Stimulated activated CD4-positive, alpha-beta T cell treated with anti-CD3 and anti-CD28 coated beads, Interleukin-15, amount 100 ng/mL, for 48 hours (primary cell): ENCODE measurements around the gene TTC13.
"Not testable (repeated sequence)": the region's sequence is repeated elsewhere in the genome, so short reads cannot be mapped to it uniquely, and the experiment has no call there.

Experiments used
- DNase-seq, 2 donors: peaks; one replicate each; pipeline ENCODE4 v3.0.0-alpha.2; 2020; ENCODE audit warnings: low read depth in 2 of 2

Gene TTC13

DNA sequence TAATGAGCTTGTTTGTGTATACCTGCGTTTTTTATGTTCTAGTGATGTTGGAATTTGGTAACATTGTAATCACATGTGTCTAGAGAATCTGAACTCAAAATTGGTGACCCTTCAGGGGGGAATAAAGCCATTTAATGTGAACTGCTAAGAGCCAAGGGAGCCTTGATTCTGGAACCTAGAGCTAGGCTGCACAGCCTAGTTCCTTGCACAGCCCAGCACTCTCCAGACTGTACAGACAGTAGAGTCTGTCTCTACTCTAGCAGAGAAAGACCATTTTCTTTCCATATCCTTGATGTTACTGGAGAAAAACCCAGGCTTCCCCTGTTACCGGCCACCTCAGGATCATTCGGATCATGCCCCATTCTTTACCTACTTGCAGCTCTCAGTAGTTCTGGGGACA, 8.8 kb upstream of the TTC13 start:
- DNase-seq: no peak

DNA sequence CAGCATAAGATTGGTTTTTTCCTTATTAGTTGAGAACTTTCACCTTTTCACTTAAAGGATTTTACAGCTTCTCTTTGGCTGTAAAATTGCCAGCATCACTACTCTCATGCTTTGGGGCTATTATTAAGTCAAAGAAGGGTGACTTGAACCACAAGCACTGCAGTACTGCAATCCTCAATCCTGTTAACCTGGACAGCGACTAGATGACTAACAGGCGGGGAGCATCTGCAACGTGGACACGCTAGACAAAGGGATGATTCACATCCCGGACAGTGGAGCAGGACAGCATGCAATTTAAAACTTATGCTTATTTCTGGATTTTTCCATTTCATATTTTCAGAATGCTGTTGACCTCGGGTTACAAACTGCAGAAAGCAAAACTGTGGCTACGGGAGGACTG, 8.3 kb upstream of the TTC13 start:
- DNase-seq: no peak

DNA sequence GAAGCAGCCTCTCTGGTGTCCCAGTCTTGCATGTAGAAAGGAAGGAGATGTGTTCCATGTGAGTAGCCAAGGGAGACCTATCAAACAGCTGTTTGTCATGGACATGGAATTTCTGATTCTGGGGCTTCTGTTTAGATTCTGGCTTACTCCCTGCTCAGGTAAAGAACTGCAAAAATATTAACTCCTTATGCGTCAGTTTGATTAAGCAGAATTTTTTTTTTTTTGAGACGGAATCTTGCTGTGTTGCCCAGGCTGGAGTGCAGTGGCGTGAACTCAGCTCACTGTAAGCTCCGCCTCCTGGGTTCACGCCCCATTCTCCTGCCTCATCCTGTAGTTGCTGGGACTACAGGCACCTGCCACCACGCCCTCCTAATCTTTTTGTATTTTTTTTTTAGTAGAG, 7.0 kb upstream of the TTC13 start:
- DNase-seq: no peak

DNA sequence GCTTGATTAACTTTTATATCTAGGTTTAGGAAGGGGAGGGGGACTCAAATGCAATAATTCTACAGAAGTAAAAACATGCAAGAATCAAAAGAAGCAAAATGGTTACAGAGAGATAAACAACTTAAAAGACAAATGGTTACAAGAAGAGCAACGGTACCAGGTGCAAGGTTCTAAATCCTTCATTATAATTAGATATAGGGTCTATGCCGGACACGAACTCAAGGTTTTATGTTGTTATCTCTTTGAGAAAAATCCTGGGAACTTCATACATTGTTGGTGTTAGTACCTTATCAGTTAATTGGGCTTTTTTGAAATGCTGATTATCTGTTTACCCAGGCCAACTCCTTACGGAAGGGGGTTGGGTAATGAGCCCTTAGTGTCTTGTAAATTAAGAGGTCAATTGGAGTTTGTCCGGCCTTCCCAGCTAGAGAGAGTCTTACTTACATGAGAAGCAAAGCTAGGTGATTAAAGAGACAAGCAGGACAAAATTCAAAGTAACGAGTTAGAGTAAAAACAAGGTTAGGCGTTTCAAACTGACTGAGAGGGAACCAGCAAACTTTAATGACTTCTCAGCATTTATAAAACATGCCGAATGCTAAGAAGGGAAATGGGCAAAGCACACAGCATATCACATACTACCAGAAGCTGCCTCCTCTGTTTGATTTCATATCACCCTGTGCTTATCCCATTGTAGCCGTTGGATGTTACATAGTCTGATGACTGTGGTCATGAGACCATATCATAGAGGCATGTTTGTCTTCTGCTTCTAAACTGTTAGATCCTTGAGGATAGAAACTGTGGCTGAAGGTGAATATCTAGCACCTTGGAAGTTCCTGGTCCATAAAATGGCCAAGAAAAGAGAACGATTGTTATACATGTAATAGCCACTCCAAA, 6.2 kb upstream of the TTC13 start:
- not testable (repeated sequence) for DNase-seq

DNA sequence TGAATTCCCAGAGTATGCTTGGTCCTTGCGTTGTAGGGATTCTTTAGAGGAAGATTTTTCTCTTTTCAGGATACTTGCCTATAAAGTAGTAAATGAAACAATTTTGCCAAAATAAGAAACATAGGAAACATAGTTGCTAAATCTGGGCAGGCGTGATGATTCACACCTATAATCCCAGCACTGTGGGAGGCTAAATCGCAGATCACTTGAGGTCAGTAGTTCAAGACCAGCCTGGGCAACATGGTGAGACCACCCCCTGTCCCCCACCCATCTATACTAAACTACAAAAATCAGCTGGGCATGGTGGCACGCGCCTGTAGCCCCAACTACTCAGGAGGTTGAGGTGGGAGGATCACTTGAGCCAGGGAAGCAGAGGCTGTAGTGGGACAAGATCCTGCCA, 5.2 kb upstream of the TTC13 start:
- no peak for DNase-seq

DNA sequence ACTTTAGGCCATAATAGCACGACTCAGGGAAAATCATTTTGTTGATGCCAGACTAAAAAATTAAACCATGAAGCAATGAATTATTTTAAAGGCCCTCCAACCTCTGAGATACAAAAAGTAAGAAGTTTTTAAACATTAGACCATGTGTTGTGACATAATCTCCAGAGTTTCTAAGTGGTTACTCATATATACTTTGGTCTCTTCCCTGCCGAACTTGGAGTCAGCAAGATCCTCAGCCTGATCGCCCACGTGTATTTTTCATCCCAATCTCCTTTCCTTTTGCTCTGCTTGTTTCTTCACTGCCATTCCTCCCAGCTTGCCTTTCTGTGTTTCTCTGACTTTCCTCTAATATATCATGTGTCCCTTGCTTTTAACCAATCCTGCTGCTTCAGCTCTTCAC, 4.0 kb upstream of the TTC13 start:
- no peak for DNase-seq

DNA sequence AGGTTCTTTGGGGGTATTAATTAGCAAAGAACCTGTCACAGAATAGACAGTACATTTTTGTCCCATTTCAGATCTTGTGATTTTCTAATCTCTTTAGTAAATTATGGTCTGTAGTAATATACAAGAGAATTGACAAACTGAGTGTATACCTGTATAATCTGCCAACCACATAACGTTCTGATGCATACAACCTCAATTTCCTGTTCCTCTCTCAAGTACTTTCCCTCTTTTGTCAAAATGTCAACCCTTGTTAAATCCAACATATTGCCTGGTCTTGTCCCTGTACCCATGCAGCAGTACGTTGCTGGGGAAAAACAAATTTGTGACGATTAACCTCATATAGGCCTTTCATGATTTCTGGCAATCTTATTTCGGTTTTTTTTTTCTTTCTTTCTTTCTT, 1.3 kb upstream of the TTC13 start:
- no peak for DNase-seq

DNA sequence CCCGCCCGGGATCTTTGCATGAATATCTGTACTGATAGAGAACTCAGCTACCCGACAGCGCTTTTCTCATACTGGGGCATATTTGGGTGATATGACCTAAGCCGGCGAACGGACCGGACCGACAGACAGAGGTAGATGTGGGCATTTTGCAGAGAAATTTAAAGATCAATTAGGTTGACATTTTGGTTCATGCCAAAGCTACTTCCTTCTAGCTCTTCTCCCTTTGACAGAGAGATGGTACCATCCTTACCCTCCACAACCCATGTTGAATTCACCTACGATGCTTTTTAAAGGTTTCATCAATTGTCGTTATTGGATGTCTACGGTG, 692 bp upstream of the TTC13 start:
- no peak for DNase-seq

DNA sequence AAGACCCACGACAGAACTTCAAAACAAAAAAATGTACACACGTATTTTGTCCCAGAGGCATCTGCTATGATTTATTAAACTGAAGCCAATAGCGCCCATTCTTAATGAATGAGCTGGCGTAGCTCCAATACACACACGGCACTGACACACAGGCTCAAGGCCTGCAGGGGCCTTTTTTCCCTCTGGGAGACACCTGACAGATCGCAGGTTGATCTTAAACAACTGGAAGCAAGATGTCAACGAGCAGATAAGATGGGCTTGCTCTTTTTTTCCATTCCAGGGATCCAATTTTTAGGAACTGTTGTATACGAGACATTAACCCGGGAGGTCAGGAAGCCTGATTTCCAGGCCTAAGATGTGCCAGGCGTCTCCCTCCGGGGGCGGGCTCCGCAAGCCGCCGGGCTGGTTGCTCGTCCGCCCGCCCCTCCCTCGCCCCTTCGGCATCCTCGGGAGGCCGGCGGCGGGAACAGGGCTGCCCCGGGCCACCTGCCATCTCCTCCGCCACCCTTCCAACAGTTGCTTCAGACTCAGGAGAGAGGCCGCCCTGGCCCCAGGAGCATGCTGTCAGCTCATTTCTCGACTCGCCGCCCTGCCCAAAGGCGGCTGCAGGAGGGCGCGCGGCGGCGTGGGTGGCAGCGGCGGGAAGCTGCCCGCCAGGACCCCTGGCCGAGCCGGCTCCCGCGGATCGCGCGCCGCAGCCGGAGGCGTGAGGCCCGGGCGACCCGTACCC, 735 bp downstream of the TTC13 start:
- DNase-seq: peak in 1 of 2 donors; percentile 11

DNA sequence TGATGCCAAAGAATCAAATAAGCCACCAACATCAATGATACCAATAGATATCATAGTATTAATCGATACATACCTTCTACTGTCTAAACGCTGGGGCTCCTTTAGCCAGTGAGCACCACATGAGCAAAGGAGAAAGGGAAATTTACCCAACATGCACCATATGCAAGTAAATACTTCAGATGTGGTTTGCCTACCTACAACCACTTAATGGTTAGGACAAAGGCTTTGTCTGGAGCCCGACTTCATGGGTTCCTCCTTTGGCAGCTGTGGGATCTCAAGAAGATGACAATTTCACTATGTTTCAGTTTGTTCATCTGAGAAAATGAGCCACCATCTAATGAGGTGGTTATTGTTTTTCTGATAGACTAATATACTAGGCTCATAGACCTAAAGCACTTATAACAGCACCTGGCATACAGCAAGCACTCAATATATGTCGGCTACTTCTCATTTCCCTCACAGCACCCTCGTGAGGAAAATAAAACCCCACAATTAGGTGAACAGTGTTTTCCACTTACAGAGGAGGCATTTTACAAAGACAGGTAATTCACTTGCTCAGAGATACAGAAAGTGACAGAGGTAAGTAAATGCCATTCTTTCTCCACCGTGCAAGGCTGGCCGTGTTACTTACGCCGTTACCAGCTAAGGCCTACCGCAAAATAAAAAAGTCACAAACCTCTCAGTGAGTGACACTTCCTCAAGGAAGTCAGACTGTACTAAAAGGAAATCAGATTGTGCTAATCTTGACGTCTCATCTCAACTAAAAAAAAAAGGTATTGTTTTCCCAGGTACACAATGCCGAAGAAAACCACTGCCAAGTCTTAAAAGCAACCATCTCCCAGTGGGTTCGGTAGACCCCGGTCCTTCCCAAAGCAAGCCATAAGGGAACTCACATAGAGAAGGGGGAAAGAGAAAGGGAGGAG, 1.6 kb downstream of the TTC13 start:
- DNase-seq: no peak

DNA sequence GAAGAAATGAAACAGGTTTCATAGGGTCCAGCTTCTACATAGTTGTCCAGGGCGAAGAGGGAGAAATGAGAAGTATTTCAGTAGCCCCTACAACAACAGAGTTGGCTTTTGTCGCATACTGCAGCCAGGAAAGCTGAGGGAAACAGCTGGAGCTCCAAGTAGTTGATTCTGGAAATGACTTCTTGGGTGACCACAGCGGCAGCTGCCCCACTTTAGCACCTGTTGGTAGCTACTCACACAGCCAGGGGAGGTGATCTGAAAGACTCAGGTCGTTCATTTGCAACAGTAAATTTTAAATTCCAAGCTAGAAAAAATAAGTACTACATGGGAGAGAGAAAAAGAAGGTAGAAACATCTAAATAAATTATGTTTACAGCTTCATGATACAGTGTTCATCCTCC, 2.3 kb downstream of the TTC13 start:
- DNase-seq: no peak

DNA sequence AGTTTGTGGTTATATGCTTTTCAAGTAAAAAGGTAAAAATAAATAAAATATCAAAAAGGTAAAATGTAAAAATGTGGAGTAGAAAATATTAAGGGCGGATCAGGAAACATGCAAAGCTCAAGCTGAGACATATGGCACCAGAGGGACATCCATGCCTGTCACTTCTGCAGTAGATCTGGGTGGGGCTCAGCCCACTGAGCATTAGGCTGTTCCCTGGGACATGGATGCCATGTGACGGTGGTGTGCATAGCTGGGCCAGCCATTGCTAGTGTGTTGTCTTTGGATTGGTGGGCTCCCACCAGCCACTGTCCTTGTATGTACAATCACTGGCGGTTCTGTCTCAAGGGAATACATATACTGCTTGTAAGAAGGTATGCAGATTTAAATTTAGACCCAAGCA, 3.0 kb downstream of the TTC13 start:
- no peak for DNase-seq

DNA sequence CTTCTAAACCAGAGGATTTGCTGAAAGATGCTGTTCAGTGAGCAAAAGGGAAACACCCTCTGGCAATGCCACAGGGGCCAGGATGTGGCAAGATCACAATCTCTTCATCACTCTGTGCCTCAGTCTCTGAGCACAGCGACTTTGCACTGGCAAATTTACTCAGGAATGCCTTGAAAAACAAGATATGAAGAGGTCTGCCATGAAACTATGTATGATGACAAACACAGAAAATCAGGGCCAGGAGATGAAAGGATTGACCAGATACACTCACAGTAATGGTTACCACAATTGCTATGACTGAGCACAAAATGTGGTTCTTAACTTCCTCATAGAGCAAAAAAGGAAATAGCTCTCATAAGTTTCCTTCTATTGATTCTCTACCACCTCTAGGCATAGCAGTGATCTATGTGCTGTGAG, 5.8 kb downstream of the TTC13 start:
- peak; percentile 35 to 41 for DNase-seq

DNA sequence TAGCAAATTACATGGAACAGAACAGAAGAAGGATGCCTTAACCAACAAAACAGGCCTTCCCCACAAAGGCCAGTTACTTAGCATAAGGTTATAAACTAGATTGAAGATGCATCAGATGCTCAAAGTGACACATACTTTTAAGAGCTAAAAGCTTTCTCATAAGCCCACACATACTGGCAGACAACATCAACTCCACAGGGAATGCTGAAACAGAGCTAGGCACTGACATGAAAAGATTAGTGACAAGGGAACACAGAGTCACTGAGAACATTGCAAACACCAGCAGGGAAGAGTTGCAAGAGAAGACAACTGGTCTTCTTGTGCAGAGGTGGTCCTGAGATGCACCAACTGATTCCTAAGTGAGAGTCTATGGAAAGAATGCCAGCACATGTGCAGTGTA, 6.9 kb downstream of the TTC13 start:
- DNase-seq: no peak

DNA sequence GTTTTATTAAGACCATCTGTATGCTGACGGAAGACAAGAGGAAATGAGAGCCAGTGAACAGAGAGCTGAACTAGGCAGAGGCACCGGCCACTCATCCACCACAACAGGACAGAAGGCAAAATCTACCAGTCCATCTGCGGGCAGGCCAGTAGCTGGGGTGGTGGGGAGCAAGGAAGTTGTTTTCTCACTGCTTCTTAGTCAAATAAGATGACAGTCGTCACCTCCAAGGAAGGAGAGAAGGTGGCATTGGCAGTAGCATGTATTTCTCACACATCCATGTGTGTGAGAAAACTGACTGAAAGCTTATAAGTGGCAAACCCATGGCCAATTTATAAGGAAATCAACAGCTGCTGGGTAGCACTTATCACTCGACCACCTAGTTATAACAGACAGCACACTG, 8.2 kb downstream of the TTC13 start:
- no peak for DNase-seq

DNA sequence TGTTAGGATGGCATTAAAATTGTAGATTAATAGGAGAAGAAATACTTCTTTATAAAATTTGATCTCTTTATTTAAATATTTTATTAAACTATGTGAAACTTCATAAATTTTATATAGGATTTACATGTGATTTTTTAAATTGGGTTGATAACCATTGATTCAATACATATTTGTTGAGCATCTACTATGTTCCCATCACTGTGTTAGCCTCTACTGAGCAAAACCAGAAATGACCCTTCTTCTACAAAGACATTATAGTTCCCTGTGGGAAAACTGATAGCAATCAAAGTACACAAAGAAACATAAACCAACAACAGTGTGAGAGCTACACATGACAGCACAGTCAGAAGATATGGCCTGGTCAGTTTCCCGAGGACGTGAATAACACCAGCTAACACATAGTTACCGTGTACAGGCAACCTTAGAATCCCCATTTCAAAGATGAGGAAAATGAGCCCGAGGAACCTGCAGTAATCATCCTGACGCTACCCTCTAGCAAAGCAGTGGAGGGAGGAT, 12.2 kb downstream of the TTC13 start:
- DNase-seq: no peak

DNA sequence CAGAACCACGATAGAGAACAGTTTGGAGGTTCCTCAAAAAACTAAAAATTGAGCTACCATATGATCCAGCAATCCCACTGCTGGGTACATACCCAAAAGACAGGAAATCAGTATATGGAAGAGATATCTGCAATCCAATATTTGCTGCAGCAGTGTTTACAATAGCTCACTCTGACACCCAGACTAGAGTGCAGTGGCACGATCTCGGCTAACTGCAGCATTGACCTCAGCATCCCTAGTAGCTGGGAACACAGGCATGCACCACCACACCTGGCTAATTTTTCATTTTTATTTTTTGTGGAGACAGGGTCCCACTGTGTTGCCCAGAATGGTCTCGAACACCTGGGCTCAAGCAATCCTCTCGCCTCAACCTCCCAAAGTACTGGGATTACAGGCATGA, 13.1 kb downstream of the TTC13 start:
- DNase-seq: no peak

DNA sequence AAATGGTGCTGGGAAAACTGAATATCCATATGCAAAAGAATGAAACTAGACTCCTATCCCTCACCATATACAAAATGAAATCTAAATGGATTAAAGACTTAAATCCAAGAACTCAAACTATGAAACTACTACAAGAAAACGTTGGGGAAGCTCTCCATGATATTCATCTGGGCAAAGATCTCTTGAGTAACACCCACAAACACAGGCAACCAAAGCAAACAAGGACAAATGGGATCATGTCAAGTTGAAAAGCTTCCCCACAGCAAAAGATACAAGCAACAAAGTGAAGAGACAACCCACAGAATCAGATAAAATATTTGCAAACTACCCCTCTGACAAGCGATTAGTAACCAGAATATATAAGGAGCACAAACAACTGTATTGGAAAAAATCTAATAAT, 13.8 kb downstream of the TTC13 start:
- no peak for DNase-seq

DNA sequence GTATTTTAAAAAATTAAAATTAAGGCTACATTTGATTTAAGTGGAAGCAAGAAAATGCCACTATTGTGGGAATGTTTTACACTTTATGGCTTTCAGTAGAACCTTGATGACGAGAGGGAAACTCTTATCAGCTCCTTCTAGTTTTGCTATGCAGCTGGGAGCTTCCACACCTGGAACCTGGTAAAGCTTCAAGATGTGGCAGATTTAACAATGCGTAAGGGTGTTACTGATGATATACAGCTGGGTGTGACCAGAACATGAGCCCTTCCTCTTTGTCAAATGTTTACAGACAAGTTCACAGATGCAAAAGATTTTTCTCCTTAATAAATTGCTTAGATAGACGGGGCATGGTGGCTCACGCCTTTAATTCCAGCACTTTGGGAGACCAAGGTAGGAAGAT, 20.3 kb downstream of the TTC13 start:
- no peak for DNase-seq

DNA sequence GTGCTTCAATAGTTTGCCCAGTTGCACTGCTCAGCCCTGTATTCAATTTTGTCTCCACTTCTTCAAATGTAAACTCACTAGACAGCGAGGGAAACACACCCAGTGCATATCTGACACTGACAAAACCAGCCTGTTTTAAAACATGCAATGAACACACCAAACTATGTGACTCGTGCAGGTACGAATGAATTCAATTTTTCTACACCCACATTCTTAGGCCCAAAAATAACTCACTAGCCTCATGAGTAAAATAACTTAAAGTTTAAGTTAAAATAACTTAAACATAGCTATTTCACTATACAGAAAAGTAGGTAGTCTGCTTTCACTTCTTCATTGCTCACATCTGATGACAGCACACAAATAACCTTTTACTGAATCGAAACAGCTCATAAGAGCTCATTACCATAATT, 21.1 kb downstream of the TTC13 start:
- DNase-seq: no peak

DNA sequence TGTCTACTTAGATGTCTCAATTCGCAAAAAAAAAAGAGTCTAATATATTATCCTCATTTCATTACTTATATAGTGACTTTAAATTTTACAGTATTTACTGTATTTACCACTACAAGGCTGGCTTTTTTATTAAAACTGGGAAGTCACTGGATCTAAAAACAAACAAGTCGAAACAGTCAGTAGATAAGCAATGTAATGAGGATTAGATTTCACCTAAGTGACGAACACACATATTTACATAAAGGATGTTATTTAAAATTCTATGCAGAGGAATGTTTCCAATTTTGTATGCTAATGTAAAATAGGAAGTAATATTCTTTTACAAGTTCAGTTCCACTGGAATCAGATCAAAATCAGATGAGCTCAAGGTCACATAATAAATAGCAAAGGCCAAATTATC, 28.3 kb downstream of the TTC13 start:
- DNase-seq: no peak

DNA sequence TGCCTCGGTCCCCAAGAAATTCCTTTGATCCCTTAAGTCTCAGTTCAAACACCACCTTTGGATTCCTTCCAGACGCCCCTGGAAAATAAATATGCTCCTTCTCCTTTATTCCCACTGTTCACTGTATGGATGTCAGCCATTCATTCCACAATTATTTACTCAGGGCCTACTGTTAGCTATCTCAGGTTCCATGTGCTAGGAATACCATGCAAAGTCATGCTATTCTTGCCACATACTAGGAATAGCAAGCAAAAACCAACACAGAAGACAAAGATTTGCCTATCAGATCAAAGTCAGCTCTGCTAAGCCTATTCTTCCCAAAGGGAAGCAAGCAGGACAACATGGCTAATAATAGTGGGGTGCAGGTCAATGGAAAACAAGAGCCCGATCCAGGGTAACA, 29.8 kb downstream of the TTC13 start:
- DNase-seq: no peak
